ENCODE measurements around the gene PSMA6. TPM values are rescaled to one million over a fixed set of nuclear protein-coding genes. Genes with fewer than 3 reads are reported as not detected.
A peak's percentile ranks its signal among the peaks of the same experiment; 100 is the strongest.
"Not testable (repeated sequence)": the region's sequence is repeated elsewhere in the genome, so short reads cannot be mapped to it uniquely, and the experiment has no call there.

PSMA6 gene
- polyA plus RNA-seq, 1 donor: 188 TPM

DNA sequence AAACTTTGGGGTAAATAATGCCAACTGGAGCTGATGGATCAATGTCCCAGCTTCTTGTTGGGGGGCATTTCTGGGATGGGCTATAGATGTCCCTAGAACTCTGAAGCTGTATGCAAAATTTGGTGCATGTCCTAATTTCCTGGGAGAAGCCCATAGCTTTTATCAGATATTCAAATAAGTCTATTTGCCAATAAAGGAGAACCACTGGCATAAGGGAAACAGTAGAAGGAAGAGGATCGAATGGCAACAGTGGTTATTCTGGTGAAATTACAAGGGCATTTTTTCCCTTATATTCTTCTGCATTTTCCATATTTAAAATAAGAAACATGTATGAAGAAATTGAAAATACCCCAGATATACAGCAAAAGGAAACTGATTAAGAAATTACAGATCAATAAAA, 34.2 kb downstream of the PSMA6 start:
- DNase-seq: no peak

DNA sequence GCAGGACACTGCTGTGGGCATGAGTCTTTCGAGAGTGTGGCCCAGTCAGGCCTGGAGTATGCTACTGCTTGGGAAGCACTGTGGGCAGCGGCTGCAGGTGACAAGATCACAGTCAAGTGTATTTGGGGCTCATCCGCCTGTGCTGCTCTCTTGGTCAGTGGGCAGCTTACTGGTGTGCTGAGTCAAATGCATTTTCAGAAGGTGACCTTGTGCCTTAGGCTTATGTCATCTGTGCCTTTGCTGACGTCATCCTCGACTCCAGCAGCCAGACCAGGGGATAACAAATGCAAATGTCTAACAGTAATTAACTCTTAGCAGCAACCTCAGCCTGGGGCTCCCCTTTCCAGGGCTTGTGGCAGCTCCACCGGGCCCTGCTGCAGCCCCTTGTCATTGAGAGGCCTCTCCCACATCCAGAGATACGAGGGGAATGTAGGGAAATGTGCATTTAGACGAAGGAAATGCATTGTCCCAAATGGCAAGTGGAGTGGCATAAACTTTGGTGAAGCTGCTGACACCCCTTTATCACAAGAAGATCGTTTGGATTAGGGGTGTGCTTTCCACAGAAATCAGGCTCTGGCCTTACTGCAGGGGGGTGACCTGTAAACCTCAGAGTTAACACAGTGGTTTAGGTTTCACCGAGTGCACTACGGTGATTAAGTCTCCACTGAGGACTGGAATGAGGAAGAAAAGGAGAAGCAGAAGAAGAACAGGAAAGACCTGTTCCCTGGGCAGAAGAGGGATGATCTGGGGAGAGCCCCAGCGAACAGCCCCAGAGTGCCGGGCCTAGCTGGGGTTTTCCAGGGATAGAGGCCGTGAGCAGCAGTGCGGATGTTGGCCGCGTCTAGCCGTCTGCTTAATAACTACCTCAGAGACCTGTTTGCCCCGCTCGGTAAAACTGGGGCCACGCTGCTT, 39.7 kb downstream of the PSMA6 start:
- no peak for DNase-seq

GRCh38 chr14:35332517-35333263, 40.5 kb downstream of the PSMA6 start:
- no peak for DNase-seq

DNA sequence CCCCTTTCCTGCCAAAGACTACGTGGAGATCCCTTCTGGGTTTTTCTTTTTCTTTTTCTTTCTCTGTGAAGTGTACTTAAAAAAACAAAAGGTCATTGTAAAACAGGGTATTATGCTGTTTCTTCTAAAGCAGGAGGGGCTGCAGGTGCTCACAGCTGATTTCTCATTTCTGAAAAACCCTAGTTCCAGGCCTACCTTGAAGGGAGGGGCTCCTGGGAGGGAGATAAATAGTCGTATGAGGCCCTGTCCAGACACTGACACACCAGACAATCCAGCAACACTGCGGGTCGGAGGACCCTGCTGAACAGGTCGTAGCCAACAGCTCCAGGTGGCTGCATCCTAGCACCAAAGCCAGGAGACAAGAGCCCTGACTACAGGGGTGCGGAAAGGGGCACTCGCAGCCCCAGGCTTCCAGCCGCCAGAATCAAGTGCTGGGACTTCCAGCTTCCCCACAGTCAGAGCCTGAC, 41.1 kb downstream of the PSMA6 start:
- DNase-seq: no peak

DNA sequence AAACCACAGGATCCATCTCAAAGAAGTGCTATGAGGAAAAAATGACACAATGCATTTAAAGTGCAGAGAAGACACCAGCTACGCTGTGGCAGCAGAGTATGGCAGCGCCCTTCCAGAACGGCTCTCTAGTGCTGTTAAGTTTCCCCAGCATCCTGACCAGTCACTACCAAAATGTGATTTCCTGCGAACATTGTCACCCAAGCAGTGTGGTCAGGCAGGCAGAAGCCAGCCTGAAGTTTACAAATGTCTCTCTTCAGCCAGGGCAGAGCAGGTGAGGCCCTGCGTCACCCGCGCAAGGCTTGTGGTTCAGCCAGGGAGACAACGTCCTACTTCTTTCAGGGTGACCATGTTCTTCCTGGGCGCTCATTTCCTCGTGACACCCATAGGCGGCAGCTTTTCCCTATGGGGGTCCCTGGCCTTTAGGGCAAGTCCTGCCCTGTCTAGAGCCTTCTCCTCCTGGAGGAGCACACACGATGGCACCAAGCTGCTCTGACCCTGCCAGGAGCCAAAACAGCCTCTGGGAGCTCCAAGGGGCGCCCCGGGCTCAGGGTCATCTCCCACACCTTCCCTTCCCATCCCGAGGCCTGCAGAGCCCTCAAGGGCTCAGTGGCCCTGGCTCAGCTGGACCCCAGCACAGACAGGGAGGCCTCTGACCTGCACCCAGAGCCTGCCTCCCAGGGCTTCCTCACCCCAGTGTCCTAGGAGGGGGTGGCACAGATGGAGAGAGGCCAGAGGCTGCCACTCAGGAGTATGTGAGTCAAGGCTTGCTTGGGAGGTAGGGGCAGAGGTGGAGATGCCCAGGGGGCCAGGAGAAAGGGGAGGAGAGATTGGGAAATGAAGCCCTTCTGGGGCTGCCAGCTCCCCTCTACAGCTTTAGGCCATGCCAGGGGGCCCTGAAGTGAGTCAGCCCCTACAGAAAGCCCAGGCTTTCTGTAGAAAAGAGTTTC, 41.9 kb downstream of the PSMA6 start:
- DNase-seq: no peak

- DNase-seq: no peak
Observed at GRCh38 chr14:35335388-35336092, 43.4 kb downstream of the PSMA6 start.

DNA sequence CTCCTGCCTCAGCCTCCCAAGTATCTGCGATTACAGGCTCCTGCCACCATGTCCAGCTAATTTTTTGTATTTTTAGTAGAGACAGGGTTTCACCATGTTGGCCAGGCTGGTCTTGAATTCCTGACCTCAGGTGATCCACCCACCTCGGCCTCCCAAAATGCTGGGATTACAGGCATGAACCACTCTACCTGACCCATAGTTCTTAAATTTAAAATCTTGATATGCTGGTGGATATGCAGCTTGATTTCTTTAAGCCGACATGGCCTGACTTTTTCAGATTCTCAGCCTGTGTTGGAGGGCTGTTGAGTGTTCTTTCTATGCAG, 44.0 kb downstream of the PSMA6 start:
- not testable (repeated sequence) for DNase-seq

DNA sequence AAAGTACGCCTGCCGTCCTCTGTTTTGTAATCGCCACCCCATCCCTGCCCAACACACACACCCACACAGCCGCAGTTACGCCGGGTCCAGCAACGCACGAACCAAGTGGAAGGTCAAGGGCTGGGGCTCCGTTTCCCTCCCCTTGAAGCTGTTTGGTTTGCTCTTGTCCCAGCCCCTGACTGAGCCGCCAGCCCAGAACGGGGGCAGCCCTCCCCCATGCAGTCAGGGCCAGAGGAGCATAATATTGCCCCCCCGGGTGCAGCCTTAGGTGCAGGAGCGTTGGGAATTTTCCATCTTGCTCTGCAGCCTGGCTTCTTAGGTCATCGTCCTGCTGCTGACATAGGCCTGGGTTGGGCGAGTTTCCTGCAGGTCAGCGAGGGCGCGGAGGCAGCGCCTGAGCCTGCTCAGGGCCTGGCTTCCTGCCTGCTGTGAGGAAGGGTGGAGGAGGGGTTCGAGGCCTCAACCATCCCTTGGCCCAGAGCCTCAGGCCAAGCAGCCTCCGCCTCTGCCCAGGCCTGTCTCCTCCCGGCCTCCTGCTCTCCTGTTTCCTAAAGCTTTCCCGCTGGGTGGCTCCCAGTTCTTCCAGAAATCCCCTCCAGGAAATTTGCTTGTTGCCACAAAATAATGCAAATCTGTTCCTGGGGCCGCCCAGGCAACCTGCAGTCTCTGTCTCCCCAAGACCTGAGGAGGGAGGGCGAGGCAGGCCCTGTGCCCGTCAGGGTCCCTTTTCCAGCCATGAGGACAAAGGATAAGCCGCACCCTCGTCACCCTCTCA, 44.5 kb downstream of the PSMA6 start:
- peak; percentile 63 for DNase-seq

DNA sequence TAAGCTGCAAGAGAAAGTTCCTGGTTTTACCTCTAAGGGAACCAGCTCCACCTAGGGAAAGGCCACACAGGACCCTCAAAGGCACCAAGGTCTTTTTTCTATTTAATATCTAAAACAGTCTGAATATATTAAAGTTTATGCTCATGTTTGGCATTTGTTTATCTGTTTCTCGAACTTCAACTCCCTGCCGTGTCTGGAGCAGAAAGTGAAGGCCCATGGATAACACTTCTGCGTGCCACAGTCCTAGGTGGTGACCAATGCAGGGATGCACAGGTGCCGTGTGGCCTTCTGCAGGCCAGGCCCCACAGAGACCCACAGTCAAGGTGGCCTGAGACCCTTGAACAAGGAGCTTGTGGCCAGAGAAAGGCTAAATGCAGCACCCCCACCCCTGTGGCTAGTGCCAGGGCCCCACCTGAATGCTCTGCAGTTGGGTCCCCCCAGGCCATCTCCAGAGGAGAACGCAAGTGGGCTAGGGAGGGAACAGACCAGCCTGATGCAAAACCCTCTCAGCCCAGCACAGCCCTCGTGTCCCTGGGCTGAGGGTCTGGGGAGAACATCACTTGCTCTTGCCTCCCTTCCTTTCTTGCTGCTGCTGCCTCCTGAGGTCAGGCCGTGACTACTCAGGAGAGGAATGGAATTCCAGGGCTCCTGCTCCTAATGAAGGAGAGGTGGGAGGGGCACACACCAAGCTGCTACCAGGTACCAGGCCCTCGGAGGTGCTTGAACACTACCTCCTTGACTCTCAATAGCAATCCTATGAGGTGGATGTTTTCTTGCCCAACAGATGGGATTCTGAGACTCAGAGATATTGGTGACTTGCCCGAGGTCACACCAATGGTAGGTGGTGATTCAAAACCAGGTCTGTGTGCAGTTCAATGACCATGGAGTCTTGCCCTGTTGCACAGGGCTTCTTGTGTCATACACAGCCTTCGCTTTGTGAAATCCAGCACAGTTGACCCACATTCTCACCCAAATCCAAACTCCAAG, 45.4 kb downstream of the PSMA6 start:
- DNase-seq: no peak

GRCh38 chr14:35338731-35339405, 46.7 kb downstream of the PSMA6 start:
- no peak for DNase-seq

DNA sequence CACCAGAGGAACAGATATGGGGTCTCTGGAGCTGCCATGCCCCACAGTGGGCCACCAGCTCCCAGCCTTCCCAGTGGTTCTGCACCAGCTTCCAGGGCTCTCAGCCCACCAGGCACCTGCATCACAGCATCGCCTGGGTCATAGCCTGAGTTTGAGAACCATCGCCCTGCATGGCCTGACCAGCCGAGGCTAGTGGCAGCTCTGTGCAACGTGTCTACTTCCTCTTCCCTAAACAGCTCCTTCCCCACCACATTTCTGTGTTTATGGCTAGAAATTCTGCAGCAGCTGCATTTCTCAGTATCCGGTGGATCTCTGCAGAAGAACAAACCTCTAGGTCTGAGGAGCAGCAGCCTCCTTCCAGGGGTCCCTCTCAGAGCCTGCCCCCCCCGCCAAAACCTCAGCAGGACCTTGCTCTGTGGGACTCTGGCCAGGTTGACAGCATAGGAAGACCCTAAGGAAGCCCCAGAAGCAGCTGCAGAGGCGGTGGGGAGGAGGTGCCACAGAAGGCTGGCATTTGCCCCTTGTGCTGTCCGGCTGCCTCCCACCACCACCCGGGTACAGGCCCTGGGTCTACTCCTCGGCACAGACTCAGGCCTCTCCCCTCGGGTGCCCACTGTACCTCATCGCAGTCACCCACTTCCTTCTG, 47.7 kb downstream of the PSMA6 start:
- DNase-seq: no peak

DNA sequence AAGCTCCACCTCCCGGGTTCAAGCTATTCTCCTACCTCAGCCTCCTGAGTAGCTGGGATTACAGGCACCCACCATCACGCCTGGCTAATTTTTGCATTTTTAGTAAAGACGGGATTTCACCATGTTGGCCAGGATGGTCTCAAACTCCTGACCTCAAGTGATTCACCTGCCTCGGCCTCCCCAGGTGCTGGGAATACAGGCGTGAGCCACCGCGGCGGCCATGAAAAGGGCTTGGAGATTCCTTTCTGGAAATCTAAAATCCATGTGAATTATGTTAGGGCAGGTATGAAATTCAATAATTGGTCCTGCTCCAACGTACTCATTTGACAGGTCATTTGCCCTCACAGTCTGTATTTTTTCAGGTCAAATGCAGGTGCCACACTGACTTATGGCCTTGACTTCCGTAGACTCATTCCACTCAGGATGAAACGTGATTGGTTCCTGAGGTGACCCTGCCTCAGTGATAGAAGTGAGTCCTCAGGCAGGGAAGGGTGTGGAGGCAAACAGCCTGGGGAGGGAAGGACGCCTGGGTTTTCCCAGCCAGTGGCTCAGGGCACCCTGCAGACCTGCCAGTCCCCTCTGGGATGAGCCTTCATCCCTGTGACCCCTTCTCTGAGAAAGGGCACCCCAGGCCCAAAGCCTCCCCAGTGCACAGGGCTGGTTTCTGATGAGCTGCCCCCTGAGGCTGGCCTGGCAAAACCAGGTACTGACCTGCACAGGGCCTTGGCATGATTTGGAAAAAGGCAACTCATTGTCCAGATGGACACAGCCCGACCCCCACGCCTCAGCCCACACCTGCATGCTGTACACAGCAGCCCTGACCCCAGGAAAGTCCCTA, 48.7 kb downstream of the PSMA6 start:
- DNase-seq: no peak

DNA sequence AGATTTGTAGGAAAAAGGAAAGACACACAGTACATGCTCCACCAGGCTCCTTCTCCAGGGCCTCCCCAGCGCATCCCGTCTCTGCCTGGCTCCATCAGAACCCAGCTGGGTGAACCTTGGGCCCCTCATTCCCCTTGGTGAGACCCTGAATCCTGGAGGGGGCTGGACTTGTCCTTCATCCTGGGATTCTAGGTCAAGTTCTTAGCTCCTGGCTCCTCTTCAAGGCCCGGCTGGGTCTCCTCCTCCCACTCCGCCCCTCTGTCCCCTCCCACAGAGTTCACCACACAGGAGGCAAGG, 49.2 kb downstream of the PSMA6 start:
- no peak for DNase-seq

DNA sequence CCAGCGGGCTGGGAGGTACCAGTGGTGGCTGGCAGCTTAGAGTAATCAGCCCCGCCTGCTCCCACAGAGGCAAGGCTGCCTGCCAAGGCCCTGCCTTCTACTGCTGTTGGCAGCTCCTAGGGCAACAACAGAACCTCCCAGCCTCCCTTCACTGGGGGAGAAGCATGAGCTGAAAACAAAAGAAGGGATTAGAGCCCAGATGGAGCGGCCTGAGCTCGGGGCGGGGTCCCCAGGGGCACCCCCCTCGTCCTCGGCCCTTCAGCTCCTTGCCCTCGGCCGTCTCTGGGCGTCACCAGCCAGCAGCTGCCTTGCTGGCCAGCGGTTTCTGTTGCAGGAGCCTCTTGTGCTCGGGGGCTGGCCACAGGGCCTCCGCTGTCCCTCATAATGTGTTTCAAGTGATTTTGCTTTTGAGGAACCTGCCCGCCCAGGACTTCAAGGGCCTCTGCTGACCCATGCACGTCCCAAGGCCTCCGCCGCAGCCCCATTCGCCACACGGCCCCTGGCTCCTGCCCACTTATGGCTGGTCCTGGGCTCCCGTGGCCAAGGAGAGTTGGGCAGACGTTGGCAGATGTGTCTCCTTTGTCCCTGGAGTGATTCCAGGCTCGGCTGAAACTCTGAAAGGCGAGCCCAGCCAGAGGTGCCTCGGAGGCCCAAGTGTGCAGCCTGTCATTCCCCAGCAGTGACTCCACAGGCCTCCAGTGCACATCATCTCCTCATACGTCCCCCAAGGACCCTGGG, 49.7 kb downstream of the PSMA6 start:
- peak; percentile 74 for DNase-seq

DNA sequence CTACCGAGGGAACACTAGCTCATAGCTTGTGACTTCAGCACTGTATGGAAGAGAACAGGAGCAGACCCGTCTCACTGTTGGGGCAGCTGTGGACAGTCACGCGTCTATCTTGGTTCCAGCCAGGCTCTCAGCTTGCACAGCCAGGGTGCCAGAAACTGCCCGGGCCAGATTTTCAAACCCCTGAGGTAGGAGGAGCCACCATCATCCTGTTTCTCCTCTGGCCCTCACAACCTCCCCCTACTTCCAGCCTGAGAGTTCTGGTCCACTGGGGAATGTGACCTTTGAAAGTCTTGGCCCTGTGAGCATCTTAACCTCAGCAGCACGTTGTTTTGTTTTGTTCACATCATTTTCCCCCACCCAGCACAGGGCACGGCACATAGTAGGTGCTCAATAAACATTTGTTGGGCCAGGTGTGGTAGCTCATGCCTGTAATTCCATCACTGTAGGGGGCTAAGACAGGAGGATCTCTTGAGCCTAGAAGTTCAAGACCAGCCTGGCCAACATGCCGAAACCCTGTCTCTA, 50.4 kb downstream of the PSMA6 start:
- DNase-seq: no peak

DNA sequence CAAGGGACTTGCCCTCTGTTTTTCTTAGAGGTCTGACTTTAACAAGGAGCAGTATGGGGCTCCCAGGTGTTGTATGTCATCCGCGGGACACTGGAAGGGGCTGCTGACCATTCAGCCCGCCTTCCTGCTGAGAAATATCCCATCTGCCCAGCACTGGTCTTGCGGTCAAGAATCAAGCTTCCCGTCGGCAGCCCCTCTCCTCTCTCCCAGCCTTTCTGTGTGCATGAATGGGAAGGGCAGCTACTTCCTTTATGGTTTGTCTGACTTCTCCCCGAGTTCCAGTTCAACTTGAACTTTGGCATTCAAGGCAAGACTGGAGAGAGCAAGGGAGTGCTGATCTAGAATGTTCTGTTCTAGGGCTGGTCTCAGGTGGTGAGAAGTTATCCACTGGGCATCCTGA, 51.5 kb downstream of the PSMA6 start:
- no peak for DNase-seq

Measured in hindlimb muscle (tissue), 1 donor.